Epithelial cell of esophagus (primary cell): ENCODE results near the gene OR8D4.

ENCODE experiments used
- DNase-seq: peaks from one replicate; pipeline ENCODE4 v3.0.0; 2010; ENCODE audit warnings: low read depth
- H3K4me3 ChIP-seq: 2 replicates; pipeline ENCODE4 v1.5.1; 2011; ENCODE audit warnings: mild to moderate bottlenecking, low read length, control low read depth
- TF ChIP-seq, protein P1 (sequence below): IDR thresholded peaks from 2 replicates; pipeline ENCODE4 v1.5.1; 2011; ENCODE audit warnings: low read depth, mild to moderate bottlenecking, low read length, control low read depth, inconsistent platforms; ENCODE audit not compliant: insufficient read depth; ENCODE audit errors: missing control alignments

OR8D4 gene

GRCh38 chr11:123885570-123885969 lies 16.4 kb upstream of the OR8D4 start, which contains the start of gene TMEM225:
Gene TMEM225 (minus strand): TSS chr11:123885670. CDS start chr11:123885425, 245 bp downstream.
- TF ChIP-seq, protein P1, sequence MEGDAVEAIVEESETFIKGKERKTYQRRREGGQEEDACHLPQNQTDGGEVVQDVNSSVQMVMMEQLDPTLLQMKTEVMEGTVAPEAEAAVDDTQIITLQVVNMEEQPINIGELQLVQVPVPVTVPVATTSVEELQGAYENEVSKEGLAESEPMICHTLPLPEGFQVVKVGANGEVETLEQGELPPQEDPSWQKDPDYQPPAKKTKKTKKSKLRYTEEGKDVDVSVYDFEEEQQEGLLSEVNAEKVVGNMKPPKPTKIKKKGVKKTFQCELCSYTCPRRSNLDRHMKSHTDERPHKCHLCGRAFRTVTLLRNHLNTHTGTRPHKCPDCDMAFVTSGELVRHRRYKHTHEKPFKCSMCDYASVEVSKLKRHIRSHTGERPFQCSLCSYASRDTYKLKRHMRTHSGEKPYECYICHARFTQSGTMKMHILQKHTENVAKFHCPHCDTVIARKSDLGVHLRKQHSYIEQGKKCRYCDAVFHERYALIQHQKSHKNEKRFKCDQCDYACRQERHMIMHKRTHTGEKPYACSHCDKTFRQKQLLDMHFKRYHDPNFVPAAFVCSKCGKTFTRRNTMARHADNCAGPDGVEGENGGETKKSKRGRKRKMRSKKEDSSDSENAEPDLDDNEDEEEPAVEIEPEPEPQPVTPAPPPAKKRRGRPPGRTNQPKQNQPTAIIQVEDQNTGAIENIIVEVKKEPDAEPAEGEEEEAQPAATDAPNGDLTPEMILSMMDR = no peak
- no peak for DNase-seq
- no peak within 1 kb of the TSS for H3K4me3 ChIP-seq

DNA sequence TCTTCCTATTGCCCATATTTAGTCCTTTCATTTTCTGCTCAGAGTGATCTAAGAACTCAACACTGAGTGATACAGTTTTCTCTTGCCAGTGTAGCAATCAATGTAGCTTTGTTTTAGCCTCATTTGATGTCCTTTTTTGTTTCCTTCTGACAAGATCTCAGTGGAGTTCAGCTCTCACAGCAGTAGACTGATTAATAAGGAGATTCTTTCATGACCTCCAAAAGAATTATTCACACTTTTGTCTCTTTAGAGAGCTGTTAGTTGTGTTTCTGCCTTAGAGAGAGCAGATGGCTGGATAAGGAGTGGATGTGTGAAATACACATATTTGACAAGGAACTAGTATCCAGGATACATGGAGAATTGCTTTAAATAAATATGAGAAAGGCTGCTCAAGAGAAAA lies 9.9 kb upstream of the OR8D4 start:
- no peak for DNase-seq
- no peak overlapping the region for H3K4me3 ChIP-seq
- TF ChIP-seq, protein P1 = no peak

DNA sequence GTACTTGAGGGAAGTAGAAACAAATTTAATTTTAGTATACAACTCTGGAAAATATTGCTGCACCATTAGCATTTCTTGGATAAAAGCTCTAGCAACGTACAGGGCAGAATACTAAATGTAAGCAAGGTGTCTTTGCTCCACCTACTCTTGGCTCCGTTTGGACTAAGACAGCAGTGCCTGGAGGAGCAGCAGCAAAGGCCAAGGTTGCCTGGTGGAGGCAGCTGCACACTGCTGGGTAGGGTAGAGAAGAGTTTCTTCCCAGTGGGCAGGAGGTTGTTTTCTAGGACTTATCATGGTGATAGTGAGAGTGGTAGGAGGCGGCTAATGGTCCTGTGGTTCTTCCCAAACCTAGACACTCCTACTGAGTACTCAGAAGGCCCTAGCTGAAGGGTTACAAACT lies 2.2 kb upstream of the OR8D4 start:
- no peak overlapping the region for H3K4me3 ChIP-seq
- no peak for DNase-seq
- TF ChIP-seq, protein P1 = no peak

GRCh38 chr11:123903932-123904331 lies 2.0 kb downstream of the OR8D4 start:
- TF ChIP-seq, protein P1 = no peak
- no peak for DNase-seq
- H3K4me3 ChIP-seq = no peak overlapping the region

GRCh38 chr11:123904932-123905331 lies 3.0 kb downstream of the OR8D4 start:
- no peak overlapping the region for H3K4me3 ChIP-seq
- TF ChIP-seq, protein P1 = no peak
- no peak for DNase-seq

GRCh38 chr11:123905826-123906225 lies 3.9 kb downstream of the OR8D4 start:
- DNase-seq = no peak
- TF ChIP-seq, protein P1 = no peak
- no peak overlapping the region for H3K4me3 ChIP-seq

DNA sequence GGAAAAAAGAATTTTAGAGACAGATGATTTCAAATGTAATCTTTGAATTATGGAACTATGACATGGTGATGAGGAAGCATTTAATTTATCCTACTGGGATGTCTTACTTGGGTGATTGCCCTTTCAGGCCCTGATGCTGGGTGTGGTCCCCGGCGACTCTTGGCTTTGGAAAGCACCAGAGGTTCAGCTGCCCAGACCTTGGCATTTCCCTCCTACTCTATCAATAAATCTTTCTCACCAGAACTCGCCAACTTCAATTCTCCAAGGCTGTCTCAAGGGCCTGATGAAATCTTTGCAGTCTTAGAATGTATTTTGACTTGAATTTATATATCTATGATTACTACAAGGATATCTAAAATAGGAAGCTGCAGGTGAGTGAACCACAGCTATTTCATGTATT lies 19.0 kb downstream of the OR8D4 start:
- H3K4me3 ChIP-seq = no peak overlapping the region
- TF ChIP-seq, protein P1 = no peak
- DNase-seq = no peak
